GM18507 (cell line): ENCODE data around the gene CD2BP2.
A peak's percentile ranks its signal among the peaks of the same experiment; 100 is the strongest.

Source experiments
- DNase-seq: peaks from one replicate; pipeline ENCODE4 v3.0.0; 2011; ENCODE audit warnings: low read depth; ENCODE audit not compliant: insufficient read length; ENCODE audit errors: extremely low spot score
- FAIRE-seq: peaks from 2 replicates; lab custom pipeline; 2011; peaks lifted over from hg19 to GRCh38; lab: Jason Lieb, UNC

The CD2BP2 gene

GRCh38 chr16:30366511-30366910 is 11.4 kb upstream of the CD2BP2 start:
- FAIRE-seq (no peak), DNase-seq (no peak)

- FAIRE-seq: no peak
- no peak for DNase-seq
Measured at GRCh38 chr16:30365200-30365599, 10.1 kb upstream of the CD2BP2 start.

DNA sequence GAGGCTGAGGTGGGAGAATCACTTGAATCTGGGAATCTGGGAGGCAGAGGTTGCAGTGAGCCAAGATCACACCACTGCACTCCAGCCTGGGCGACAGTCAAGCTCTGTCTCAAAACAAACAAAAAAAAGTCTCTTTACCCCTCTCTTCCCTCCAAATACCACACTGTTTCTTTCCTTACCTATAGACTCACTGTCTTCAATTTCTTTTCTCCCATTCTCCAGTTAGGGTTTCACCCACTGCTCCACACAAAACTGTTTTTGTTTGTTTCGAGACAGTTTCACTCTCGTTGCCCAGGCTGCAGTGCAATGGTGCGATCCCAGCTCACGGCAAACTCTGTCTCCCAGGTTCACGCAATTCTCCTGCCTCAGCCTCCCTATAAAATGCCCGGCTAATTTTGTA is 6.1 kb upstream of the CD2BP2 start:
- FAIRE-seq: no peak
- no peak for DNase-seq

DNA sequence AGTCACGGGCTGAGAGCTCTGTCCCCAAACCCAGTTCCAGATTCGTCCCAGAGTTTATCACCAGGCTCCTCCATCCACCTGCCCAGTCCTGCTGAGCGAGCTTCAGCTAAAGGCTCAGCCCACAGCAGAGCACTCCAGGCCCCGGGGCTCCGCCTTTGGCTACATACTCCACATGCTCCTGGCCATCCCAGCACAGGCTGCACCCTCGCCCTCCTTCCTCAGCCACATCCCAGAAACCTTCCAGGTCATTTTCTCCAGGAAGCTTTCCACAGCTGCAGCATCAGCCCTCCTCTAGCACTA is 4.7 kb upstream of the CD2BP2 start:
- DNase-seq: no peak
- FAIRE-seq: no peak

- FAIRE-seq: no peak
- no peak for DNase-seq
Measured at GRCh38 chr16:30358990-30359870, 4.1 kb upstream of the CD2BP2 start.

- FAIRE-seq (no peak), DNase-seq (no peak)
Measured at GRCh38 chr16:30358577-30358936, 3.4 kb upstream of the CD2BP2 start.

DNA sequence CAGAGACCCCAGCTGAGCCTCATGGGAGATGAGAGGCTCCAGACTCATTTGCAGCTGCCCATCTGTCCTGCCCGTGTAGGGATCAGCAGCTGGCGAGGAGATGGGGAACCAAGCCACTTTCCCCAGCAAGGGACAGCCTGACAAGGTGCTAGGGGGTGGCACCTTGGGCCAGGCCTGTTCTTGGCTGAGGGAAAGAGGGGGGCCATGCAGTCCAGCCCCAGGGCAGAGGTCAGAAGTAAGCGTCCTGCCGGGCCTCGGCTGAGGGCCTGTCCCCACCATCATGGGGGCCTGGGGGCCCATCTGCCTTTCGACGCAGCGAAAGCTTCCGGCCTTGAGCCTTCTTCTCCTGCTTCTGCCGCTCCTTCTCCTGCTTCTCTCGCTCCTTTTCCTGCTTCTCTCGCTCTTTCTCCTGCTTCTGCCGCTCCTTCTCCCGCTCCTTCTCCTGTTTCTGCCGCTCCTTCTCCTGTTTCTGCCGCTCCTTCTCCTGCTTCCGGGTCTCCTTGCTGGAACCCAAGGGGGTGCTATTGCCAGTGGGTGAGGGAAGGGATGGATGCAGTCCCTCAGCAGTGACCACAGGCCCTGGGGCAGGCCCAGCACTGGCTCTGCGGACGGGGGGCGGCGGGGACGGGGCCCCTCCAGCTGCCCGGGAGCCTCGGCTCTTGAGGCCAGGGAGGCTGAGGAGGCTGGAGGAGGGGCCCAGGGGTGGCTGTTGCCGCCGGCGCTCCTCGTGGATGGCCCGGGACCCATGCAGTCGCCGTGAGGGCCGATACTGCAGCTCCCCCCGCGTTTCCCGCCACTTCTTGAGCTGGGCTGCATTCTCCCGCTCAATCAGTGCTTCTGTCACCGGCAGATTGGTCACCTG is 2.8 kb upstream of the CD2BP2 start:
- FAIRE-seq (no peak), DNase-seq (no peak)

DNA sequence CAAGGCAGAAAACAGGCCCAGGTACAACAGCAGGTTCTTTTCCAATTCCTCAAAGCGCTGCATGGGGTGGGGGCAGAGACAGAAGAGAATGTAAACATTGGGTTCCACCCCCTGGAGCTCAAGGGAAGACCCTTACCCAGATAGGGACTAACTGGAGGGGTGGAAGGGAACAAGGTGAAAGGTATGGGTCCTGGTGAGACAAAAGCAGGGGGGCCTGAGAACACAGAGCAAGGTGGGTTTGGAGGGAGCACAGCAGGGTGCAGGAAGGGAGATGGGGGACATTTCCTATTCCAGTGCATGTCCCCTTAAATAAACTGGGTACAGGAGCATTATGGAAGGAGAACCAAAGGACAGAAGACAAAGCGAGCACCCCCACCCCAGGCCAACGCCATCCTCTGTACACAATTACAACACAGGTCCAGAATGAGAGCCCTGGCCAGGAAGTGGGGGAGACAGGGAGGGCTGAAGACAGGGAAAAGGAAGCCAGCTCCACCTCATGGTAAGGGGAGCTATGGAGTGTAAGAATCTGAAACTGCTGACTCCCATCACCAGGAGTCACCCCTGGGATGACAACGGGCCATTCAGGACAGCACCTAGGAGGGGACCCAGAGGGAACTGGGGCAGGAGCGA is 2.1 kb upstream of the CD2BP2 start:
- DNase-seq (no peak), FAIRE-seq (no peak)

GRCh38 chr16:30356401-30357084 is 1.4 kb upstream of the CD2BP2 start:
- DNase-seq: no peak
- FAIRE-seq: no peak

GRCh38 chr16:30355954-30356308 is 823 bp upstream of the CD2BP2 start:
- no peak for DNase-seq
- FAIRE-seq: no peak

DNA sequence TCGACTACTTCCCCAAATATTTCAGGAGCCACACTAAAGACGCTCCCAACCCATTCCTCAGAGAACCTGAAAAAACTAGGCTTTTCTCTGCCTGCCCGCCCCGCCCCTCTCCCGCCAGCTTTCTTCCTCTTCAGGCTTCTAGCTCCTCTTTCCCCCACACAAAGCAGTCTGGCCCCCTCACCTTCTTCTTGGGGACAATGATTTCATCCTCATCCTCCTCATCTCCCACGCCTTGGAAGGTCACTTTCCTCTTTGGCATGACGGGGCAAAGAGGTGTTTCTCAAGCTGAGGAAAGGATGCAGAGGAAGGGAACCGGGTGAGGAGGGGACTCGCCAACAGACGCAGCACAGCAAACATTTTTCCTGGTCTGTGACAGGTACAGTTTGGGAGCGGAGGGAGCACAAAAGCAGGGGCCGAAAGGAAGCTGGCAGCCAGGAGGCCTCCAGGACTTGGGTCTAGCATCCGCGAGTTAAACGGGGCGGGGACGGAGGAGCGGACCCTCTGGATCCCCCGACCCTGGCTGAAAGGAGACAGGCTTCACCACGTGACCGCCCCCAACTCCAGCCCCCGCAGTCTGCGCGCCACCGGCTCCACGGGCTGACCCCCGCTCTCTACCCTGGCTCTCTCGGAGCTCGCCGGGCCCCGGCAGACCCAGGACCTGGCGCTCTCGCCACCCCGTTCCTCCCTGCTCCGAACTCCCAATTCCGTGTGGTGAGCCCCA is 525 bp downstream of the CD2BP2 start:
- FAIRE-seq (no peak), DNase-seq (no peak)

GRCh38 chr16:30353438-30354129 is 1.5 kb downstream of the CD2BP2 start:
- FAIRE-seq (no peak), DNase-seq (no peak)

DNA sequence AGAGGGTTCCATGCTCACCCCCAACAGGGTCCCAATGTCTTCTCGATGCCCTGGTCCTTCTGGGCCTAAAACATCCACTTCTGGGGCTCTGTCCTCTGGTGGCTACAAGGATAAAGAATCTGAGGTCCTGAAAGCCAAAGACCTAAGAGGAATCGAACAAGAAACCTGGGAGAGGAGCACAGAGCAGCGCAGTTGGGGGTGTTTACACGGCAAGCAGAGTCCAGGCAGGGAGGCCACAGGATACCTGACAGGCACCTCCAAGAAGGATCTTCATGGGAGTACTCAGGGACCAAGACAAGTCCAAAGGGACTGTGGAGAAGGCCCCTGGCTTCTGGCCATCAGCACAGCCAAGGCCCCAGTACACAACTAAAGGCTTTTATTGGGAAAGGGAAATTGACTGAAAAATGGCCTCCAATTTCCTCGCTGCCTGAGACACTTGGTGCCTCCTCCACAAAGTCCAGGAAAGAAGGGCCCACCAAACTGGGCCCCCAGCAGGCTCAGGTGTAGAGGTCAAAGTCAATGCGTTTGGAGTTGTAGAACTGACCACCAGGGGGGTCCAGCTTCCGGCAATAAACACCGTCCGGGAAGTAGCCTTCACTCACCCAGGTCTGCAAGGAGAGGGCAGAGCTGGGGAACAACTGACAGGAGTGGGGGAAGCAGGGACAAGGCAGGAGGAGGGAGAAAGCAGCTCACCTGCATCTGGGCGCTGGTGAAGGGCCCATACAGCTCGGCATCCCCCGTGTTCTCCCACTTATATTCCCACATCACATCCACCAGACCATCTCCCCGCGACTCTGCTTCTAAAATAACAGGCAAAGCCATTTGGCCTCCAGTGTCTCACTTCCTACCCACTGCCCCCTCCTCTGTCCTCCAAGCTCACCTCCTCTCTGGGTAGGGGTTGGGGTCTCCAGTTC is 2.4 kb downstream of the CD2BP2 start:
- DNase-seq: no peak
- no peak for FAIRE-seq

DNA sequence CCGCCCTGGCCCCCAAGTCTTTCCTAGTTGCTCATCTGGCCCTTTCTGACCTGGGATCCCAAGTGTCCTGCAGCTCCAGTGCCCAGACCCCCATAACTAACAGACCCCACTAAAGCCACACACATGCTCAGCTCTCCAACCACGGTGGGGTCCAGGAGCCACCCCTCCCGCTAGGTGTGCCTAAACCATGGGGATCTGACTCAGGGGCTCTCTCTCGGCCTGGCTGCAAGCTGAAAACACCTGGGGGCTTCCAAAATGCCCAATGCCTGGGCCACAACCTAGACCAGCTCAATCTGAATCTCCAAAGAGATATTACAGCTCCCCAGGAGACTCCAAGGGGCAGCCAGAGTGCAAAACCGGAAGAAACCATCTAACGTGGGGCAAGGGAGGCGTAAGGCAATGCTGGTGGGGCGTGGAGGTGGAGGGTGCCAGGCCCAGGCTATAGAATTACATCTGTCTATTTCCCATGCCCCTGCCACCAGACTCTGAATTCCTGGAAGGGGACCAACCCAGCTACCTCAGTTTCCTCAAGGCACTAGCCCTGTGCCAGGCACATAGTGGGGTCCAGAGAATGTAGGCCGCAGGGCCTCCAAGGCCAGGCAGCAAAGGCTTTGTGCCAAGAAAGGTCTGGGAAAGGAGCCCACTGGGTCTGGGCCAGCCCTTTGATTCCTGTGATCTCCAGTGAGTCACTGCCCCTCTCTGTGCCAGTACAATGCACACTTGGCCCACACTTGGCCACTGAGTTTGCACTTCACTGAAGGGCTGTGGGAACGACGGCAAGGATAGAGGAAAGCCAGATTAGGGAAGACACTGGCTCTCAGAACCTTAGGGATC is 3.3 kb downstream of the CD2BP2 start:
- DNase-seq (no peak), FAIRE-seq (no peak)

DNA sequence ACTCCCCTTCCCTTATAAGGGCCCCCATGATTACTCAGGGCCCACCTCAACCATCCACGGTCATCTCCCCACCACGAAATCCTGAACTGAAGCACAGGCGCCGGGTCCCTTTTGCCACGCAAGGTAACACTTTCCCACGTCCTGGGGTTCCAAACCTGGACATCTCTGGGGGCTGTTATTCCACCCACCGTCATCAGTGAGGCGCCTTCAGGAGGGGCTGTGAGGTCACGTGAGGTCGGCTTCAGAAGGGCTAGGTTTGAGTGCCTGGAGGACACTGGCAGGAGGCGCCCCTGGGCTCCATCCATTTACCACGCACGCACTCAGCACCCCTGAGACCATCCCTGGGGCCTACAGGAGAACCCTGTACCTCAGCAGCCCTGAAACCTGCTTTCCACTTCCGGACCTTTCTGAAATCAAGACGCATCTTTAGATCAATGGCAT is 4.1 kb downstream of the CD2BP2 start:
- FAIRE-seq: no peak
- no peak for DNase-seq

DNA sequence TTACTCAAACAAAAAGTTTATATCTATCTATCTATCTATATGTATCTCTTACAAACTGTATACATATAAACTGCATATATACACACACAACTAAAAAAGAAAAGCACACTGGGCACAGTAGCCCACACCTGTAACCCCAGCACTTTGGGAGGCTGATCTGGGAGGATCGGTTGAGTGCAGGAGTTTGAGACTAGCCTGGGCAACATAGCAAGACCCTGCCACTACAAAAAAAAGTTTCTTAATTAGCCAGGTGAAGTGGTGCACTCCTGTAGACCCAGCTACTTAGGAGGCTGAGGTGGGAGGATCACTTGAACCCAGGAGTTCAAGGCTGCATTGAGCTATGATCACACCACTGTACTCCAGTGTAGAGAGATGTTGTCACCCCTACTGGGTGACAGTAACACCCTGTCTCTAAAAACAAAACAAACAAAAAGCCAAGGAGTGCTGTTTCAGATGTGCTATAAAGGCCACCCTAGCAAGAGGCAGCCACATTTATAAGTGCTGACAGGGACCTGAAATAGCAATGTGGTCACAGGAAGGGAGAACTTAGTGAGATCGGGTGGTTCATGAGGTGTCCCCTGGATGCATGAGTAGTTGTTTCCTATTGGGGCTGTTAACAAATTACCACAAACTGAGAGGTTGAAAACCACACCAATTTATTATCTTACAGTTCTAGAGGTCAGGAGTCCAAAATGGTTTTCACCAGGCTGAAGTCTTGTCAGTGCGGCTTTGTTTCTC is 4.8 kb downstream of the CD2BP2 start:
- peak; percentile 99 for FAIRE-seq
- DNase-seq: no peak
